Mucosa of stomach (tissue), 1 donor: Measurements from ENCODE around the gene COMMD6.

Source experiments
- H3K27me3 ChIP-seq: one replicate; pipeline ENCODE4 v1.7.0; 2013; ENCODE audit warnings: mild to moderate bottlenecking, low read length; ENCODE audit not compliant: control insufficient read depth, insufficient read depth
- H3K36me3 ChIP-seq: one replicate; pipeline ENCODE4 v1.7.0; 2013; ENCODE audit warnings: low read length; ENCODE audit not compliant: control insufficient read depth, insufficient read depth
- H3K4me1 ChIP-seq: one replicate; pipeline ENCODE4 v1.7.0; 2013; ENCODE audit warnings: mild to moderate bottlenecking, low read length; ENCODE audit not compliant: control insufficient read depth, insufficient read depth
- H3K4me3 ChIP-seq: one replicate; pipeline ENCODE4 v1.7.0; 2013; ENCODE audit warnings: low read length
- H3K9ac ChIP-seq: one replicate; pipeline ENCODE4 v1.7.0; 2013; ENCODE audit warnings: mild to moderate bottlenecking, low read length, moderate library complexity
- H3K9me3 ChIP-seq: one replicate; pipeline ENCODE4 v1.7.0; 2013; ENCODE audit warnings: mild to moderate bottlenecking, low read length, moderate library complexity; ENCODE audit not compliant: control insufficient read depth
- donor health status: Pancreatic carcinoma.

COMMD6 gene

GRCh38 chr13:75478659-75479058 is 59.0 kb downstream of the COMMD6 start:
- no peaks in the 10 kb centered on the region for H3K36me3 ChIP-seq
- H3K9ac ChIP-seq, result no peak overlapping the region
- H3K27me3 ChIP-seq, result no peaks in the 10 kb centered on the region
- H3K4me3 ChIP-seq, result no peak overlapping the region
- no peaks in the 10 kb centered on the region for H3K4me1 ChIP-seq
- H3K9me3 ChIP-seq, result no peaks in the 10 kb centered on the region
